Neural cell (in vitro differentiated cells): ENCODE data around the gene KIF19. TPM values are rescaled to one million over a fixed set of nuclear protein-coding genes. Genes with fewer than 3 reads are reported as not detected.
"Not testable (repeated sequence)": the region's sequence is repeated elsewhere in the genome, so short reads cannot be mapped to it uniquely, and the experiment has no call there.

Experiments
- H2AFZ ChIP-seq: fragments of 200-600, 300-800 bp; sonication (generic), shearing (Covaris generic); 2 replicates; pipeline ENCODE4 v1.6.0; 2014; ENCODE audit warnings: low read depth, mild to moderate bottlenecking, antibody characterized with exemption, low read length, moderate library complexity
- H3F3A ChIP-seq: fragments of 200-600 bp; shearing (Covaris generic); 2 replicates; pipeline ENCODE4 v1.6.1; 2016; ENCODE audit warnings: mild to moderate bottlenecking, moderate library complexity, mixed read lengths, antibody characterized with exemption, low read length; ENCODE audit not compliant: insufficient read depth, poor library complexity, severe bottlenecking
- H3K27ac ChIP-seq: fragments of 200-600, 300-800 bp; sonication (generic), shearing (Covaris generic); 2 replicates; pipeline ENCODE4 v1.5.1; 2014; ENCODE audit warnings: mild to moderate bottlenecking, low read length, moderate library complexity
- H3K27me3 ChIP-seq: fragments of 300-800, 200-600 bp; sonication (generic), shearing (Covaris generic); 2 replicates; pipeline ENCODE4 v1.6.0; 2014; ENCODE audit warnings: mild to moderate bottlenecking, low read depth, low read length, moderate library complexity; ENCODE audit not compliant: insufficient read depth
- H3K36me3 ChIP-seq: fragments of 300-800, 200-600 bp; sonication (generic), shearing (Covaris generic); 2 replicates; pipeline ENCODE4 v1.5.1; 2014; ENCODE audit warnings: mild to moderate bottlenecking, antibody characterized with exemption, low read length, moderate library complexity; ENCODE audit not compliant: insufficient read depth
- H3K4me2 ChIP-seq: fragments of 300-800, 200-600 bp; sonication (generic), shearing (Covaris generic); 2 replicates; pipeline ENCODE4 v1.6.0; 2014; ENCODE audit warnings: mild to moderate bottlenecking, low read length
- H3K4me3 ChIP-seq: fragments of 300-800, 200-600 bp; sonication (generic), shearing (Covaris generic); 2 replicates; pipeline ENCODE4 v1.5.1; 2014; ENCODE audit warnings: mild to moderate bottlenecking, low read length, moderate library complexity
- H3K79me2 ChIP-seq: fragments of 200-600 bp; shearing (Covaris generic); replicated peaks from 2 replicates; pipeline ENCODE4 v1.6.0; 2014; ENCODE audit warnings: mild to moderate bottlenecking, low read length, moderate library complexity; ENCODE audit not compliant: insufficient read depth
- H3K9ac ChIP-seq: fragments of 300-800, 200-600 bp; sonication (generic), shearing (Covaris generic); 2 replicates; pipeline ENCODE4 v1.6.1; 2016; ENCODE audit warnings: mild to moderate bottlenecking, low read length, mixed read lengths
- H3K9me2 ChIP-seq: fragments of 200-600 bp; shearing (Covaris generic); 2 replicates; pipeline ENCODE4 v1.6.1; 2016; ENCODE audit warnings: mild to moderate bottlenecking, low read length, mixed read lengths; ENCODE audit not compliant: insufficient read depth
- H3K9me3 ChIP-seq: fragments of 200-600, 300-800 bp; sonication (generic), shearing (Covaris generic); 2 replicates; pipeline ENCODE4 v1.6.1; 2016; ENCODE audit warnings: mild to moderate bottlenecking, mixed run types, low read length, moderate library complexity, mixed read lengths
- H4K20me1 ChIP-seq: fragments of 200-600 bp; shearing (Covaris generic); 2 replicates; pipeline ENCODE4 v1.6.1; 2016; ENCODE audit warnings: mild to moderate bottlenecking, mixed run types; ENCODE audit not compliant: insufficient read depth
- CTCF ChIP-seq: fragments of 450-650 bp; IDR thresholded peaks from 2 replicates; pipeline ENCODE4 v1.5.1; 2014; ENCODE audit warnings: antibody characterized with exemption, mild to moderate bottlenecking, moderate library complexity; ENCODE audit not compliant: poor library complexity, severe bottlenecking
- EP300 ChIP-seq: fragments of 450-650 bp; conservative IDR thresholded peaks from 2 replicates; pipeline ENCODE4 v1.6.1; 2014; ENCODE audit warnings: antibody characterized with exemption, mild to moderate bottlenecking, moderate library complexity; ENCODE audit not compliant: poor library complexity, severe bottlenecking
- EZH2 ChIP-seq: fragments of 200-600, 300-800 bp; shearing (Covaris generic), sonication (generic); IDR thresholded peaks from 2 replicates; pipeline ENCODE4 v1.6.1; 2014; ENCODE audit warnings: antibody characterized with exemption, low read length, borderline replicate concordance, mild to moderate bottlenecking; ENCODE audit not compliant: insufficient read depth, poor library complexity, severe bottlenecking
- MXI1 ChIP-seq: fragments of 450-650 bp; conservative IDR thresholded peaks from 2 replicates; pipeline ENCODE4 v1.6.1; 2014; ENCODE audit warnings: antibody characterized with exemption, mild to moderate bottlenecking; ENCODE audit not compliant: poor library complexity, severe bottlenecking
- POLR2AphosphoS5 ChIP-seq: IDR thresholded peaks from 2 replicates; pipeline ENCODE4 v1.6.1; 2012
- REST ChIP-seq: IDR thresholded peaks from 2 replicates; pipeline ENCODE4 v1.6.1; 2012; ENCODE audit warnings: borderline replicate concordance
- SMC3 ChIP-seq: fragments of 450-650 bp; conservative IDR thresholded peaks from 2 replicates; pipeline ENCODE4 v1.6.1; 2014; ENCODE audit warnings: antibody characterized with exemption, mild to moderate bottlenecking, moderate library complexity; ENCODE audit not compliant: poor library complexity
- TAF1 ChIP-seq: IDR thresholded peaks from 2 replicates; pipeline ENCODE4 v1.6.1; 2012; ENCODE audit warnings: low read depth
- polyA plus RNA-seq: library from polyadenylated mRNA; depleted of rRNA; stranded (reverse); fragments of >200 nt; gene quantifications from 2 replicates; pipeline ENCODE4 v1.2.3, GENCODE V29; 2014

The KIF19 gene
- polyA plus RNA-seq, 1 donor from 2014 or later = not detected

GRCh38 chr17:74281799-74282198 is 44.2 kb upstream of the KIF19 start:
- Histone ChIP-seq H3K79me2 (no peaks in the 10 kb centered on the region), H3K27me3 (no peaks in the 10 kb centered on the region), H3K4me3 (no peak overlapping the region), H3K27ac (no peak overlapping the region), H3K4me2 (no peak overlapping the region), H3F3A (no peaks in the 10 kb centered on the region), H3K9me3 (no peaks in the 10 kb centered on the region), H3K9ac (no peak overlapping the region), H2AFZ (no peak overlapping the region), H4K20me1 (no peaks in the 10 kb centered on the region), H3K36me3 (no peaks in the 10 kb centered on the region), H3K9me2 (no peaks in the 10 kb centered on the region)
- TF ChIP-seq MXI1 (no peak), TAF1 (no peak), SMC3 (no peak), POLR2AphosphoS5 (no peak), EZH2 (no peak), CTCF (no peak), EP300 (no peak)

GRCh38 chr17:74282274-74282586 is 43.8 kb upstream of the KIF19 start:
- H3K9me3 ChIP-seq, H3K27ac ChIP-seq, H2AFZ ChIP-seq, H4K20me1 ChIP-seq, H3F3A ChIP-seq, H3K36me3 ChIP-seq, H3K9me2 ChIP-seq, H3K9ac ChIP-seq, H3K4me3 ChIP-seq, H3K27me3 ChIP-seq, H3K79me2 ChIP-seq, H3K4me2 ChIP-seq: not testable (repeated sequence)

GRCh38 chr17:74282587-74283370 is 43.2 kb upstream of the KIF19 start:
- no peaks in the 10 kb centered on the region for H3K36me3 ChIP-seq

More at GRCh38 chr17:74282587-74283370, 43.2 kb upstream of the KIF19 start:
- Histone ChIP-seq H3K9me3 (no peaks in the 10 kb centered on the region), H3K9ac (no peak overlapping the region), H3K4me2 (no peak overlapping the region), H3K79me2 (no peaks in the 10 kb centered on the region), H2AFZ (no peak overlapping the region), H3K4me3 (no peak overlapping the region), H3K27me3 (no peaks in the 10 kb centered on the region), H3K27ac (no peak overlapping the region), H3K9me2 (no peaks in the 10 kb centered on the region), H4K20me1 (no peaks in the 10 kb centered on the region), H3F3A (no peaks in the 10 kb centered on the region)
- TF ChIP-seq EP300 (no peak), EZH2 (no peak), REST (no peak), CTCF (no peak), MXI1 (no peak), POLR2AphosphoS5 (no peak), SMC3 (no peak), TAF1 (no peak)
